GM23338 (cell line): ENCODE measurements around the gene PCDHB8. TPM values are rescaled to one million over a fixed set of nuclear protein-coding genes. Genes with fewer than 3 reads are reported as not detected.
"Not testable (repeated sequence)": the region's sequence is repeated elsewhere in the genome, so short reads cannot be mapped to it uniquely, and the experiment has no call there.

Experiments
- ATAC-seq: fragments of 200-7000 bp; cut with Tn5 transposase; 3 replicates; pipeline ENCODE4 v1.9.1; 2020
- DNase-seq: peaks from one replicate; pipeline ENCODE4 v3.0.0-alpha.2; 2015; ENCODE audit warnings: low spot score
- H2AFZ ChIP-seq: fragments of 200-600 bp; sonication (generic); 2 replicates; pipeline ENCODE4 v1.8.0; 2016; ENCODE audit warnings: antibody characterized with exemption, mild to moderate bottlenecking, moderate library complexity
- H3F3A ChIP-seq: fragments of 200-600 bp; sonication (generic); replicated peaks from 2 replicates; pipeline ENCODE4 v1.8.0; 2017; ENCODE audit warnings: antibody characterized with exemption, mixed run types, low read depth
- H3K27ac ChIP-seq: fragments of 200-600 bp; sonication (generic); 2 replicates; pipeline ENCODE4 v1.6.1; 2016; ENCODE audit warnings: low read depth
- H3K27me3 ChIP-seq: fragments of 200-600 bp; sonication (generic); 2 replicates; pipeline ENCODE4 v1.8.0; 2016; ENCODE audit warnings: mild to moderate bottlenecking, mixed run types, moderate library complexity; ENCODE audit not compliant: insufficient read depth
- H3K36me3 ChIP-seq: fragments of 200-600 bp; sonication (generic); 2 replicates; pipeline ENCODE4 v1.8.0; 2016; ENCODE audit warnings: mild to moderate bottlenecking; ENCODE audit not compliant: insufficient read depth
- H3K4me1 ChIP-seq: fragments of 200-600 bp; sonication (generic); 2 replicates; pipeline ENCODE4 v1.8.0; 2016; ENCODE audit warnings: mild to moderate bottlenecking, moderate library complexity; ENCODE audit not compliant: insufficient read depth
- H3K4me2 ChIP-seq: fragments of 200-600 bp; sonication (generic); 2 replicates; pipeline ENCODE4 v1.7.1; 2017; ENCODE audit warnings: mixed run types
- H3K4me3 ChIP-seq: fragments of 200-600 bp; sonication (generic); 2 replicates; pipeline ENCODE4 v1.6.1; 2016; ENCODE audit warnings: mixed run types
- H3K79me2 ChIP-seq: fragments of 200-600 bp; sonication (generic); replicated peaks from 2 replicates; pipeline ENCODE4 v1.8.0; 2017; ENCODE audit warnings: mild to moderate bottlenecking; ENCODE audit not compliant: insufficient read depth
- H3K9me2 ChIP-seq: fragments of 200-600 bp; sonication (generic); 2 replicates; pipeline ENCODE4 v1.8.0; 2017; ENCODE audit not compliant: insufficient read depth
- H4K20me1 ChIP-seq: fragments of 200-600 bp; sonication (generic); replicated peaks from 2 replicates; pipeline ENCODE4 v1.8.0; 2017; ENCODE audit warnings: mild to moderate bottlenecking; ENCODE audit not compliant: insufficient read depth
- H3K27ac Mint-ChIP-seq: 2 replicates; pipeline ENCODE4 v1.8.0; 2020; ENCODE audit warnings: inconsistent platforms, mild to moderate bottlenecking, moderate library complexity, mixed read lengths
- H3K27me3 Mint-ChIP-seq: 3 replicates; pipeline ENCODE4 v1.8.0; 2022; ENCODE audit warnings: low read depth, mild to moderate bottlenecking, moderate library complexity, mixed read lengths, inconsistent platforms; ENCODE audit not compliant: insufficient read depth, poor library complexity
- H3K36me3 Mint-ChIP-seq: 3 replicates; pipeline ENCODE4 v1.8.0; 2021; ENCODE audit warnings: low read depth, mild to moderate bottlenecking, inconsistent platforms, moderate library complexity, mixed read lengths
- H3K4me1 Mint-ChIP-seq: 3 replicates; pipeline ENCODE4 v1.8.0; 2020; ENCODE audit warnings: mild to moderate bottlenecking, inconsistent platforms, mixed read lengths
- H3K4me3 Mint-ChIP-seq: 3 replicates; pipeline ENCODE4 v1.8.0; 2021; ENCODE audit warnings: moderate library complexity, mild to moderate bottlenecking, inconsistent platforms, mixed read lengths
- H3K9me3 Mint-ChIP-seq: 3 replicates; pipeline ENCODE4 v1.8.0; 2020; ENCODE audit warnings: moderate library complexity, mild to moderate bottlenecking, inconsistent platforms, mixed read lengths
- CREB1 ChIP-seq: fragments of 250-450 bp; sonication (Bioruptor Pico); IDR thresholded peaks from 2 replicates; pipeline ENCODE4 v1.5.0; 2020; ENCODE audit warnings: low read depth, mild to moderate bottlenecking, moderate library complexity
- CTCF ChIP-seq, 2 experiments: fragments of 200-600 bp in 1 of 2; sonication (generic) in 1 of 2; conservative IDR thresholded peaks; 2 replicates each; pipeline versions ENCODE4 v1.5.1 to v1.6.1; 2016 to 2017; ENCODE audit warnings: antibody characterized with exemption in 2 of 2, low read depth in 2 of 2, mild to moderate bottlenecking in 2 of 2, moderate library complexity in 1 of 2
- ETS1 ChIP-seq: IDR thresholded peaks from 2 replicates; pipeline ENCODE4 v1.6.1; 2016; ENCODE audit warnings: antibody characterized with exemption
- EZH2 ChIP-seq: fragments of 200-600 bp; sonication (generic); IDR thresholded peaks from one replicate; pipeline ENCODE4 v1.8.0; 2017; ENCODE audit warnings: antibody characterized with exemption, mild to moderate bottlenecking, low read depth; ENCODE audit not compliant: unreplicated experiment
- EZH2phosphoT487 ChIP-seq: fragments of 200-600 bp; sonication (generic); IDR thresholded peaks from one replicate; pipeline ENCODE4 v1.8.1; 2018; ENCODE audit warnings: antibody characterized with exemption; ENCODE audit not compliant: unreplicated experiment
- JUNB ChIP-seq: IDR thresholded peaks from one replicate; pipeline ENCODE4 v1.6.1; 2016; ENCODE audit warnings: antibody characterized with exemption; ENCODE audit not compliant: unreplicated experiment
- REST ChIP-seq: IDR thresholded peaks from one replicate; pipeline ENCODE4 v1.6.1; 2018; ENCODE audit warnings: antibody characterized with exemption; ENCODE audit not compliant: unreplicated experiment
- STAT1 ChIP-seq: IDR thresholded peaks from one replicate; pipeline ENCODE4 v1.6.1; 2016; ENCODE audit warnings: antibody characterized with exemption; ENCODE audit not compliant: unreplicated experiment
- ZNF114 ChIP-seq: fragments of 250-450 bp; sonication (Bioruptor Pico); IDR thresholded peaks from 2 replicates; pipeline ENCODE4 v1.5.0; 2020; ENCODE audit warnings: mild to moderate bottlenecking, moderate library complexity
- ZNF331 ChIP-seq: fragments of 250-450 bp; sonication (Bioruptor Pico); IDR thresholded peaks from 2 replicates; pipeline ENCODE4 v1.5.0; 2020; ENCODE audit warnings: low read depth, mild to moderate bottlenecking, moderate library complexity
- ZNF462 ChIP-seq: fragments of 250-450 bp; sonication (Bioruptor Pico); IDR thresholded peaks from 2 replicates; pipeline ENCODE4 v1.5.0; 2020; ENCODE audit warnings: mild to moderate bottlenecking, moderate library complexity
- polyA plus RNA-seq: library from polyadenylated mRNA; unstranded; fragments of >200 nt; fragmentation: Nextera tagmentation; extraction: Ambion mirVana; gene quantifications from 2 replicates; pipeline ENCODE4 v1.2.1, GENCODE V29; 2016
- total RNA-seq: library from RNA; depleted of rRNA; stranded (reverse); fragments of >200 nt; shearing (Covaris generic); gene quantifications from 2 replicates; pipeline ENCODE4 v1.2.3, GENCODE V29; 2014

The PCDHB8 gene
- total and polyA plus RNA-seq, 2 experiments from 2014 or later: 0.84 to 2.7 TPM

GRCh38 chr5:141175933-141176332 is 1.7 kb upstream of the PCDHB8 start:
- H3K4me3 Mint-ChIP-seq: no peak overlapping the region
- ATAC-seq (no peak), DNase-seq (no peak)
- H3K27me3 Mint-ChIP-seq: peaks cover 2% of the 10 kb centered on the region
- peaks cover 19% of the 10 kb centered on the region for H3K9me3 Mint-ChIP-seq
- H3K4me3 ChIP-seq: no peak overlapping the region
- peaks cover 10% of the 10 kb centered on the region for H3K36me3 Mint-ChIP-seq
- no peaks in the 10 kb centered on the region for H3K79me2 ChIP-seq
- H3K27ac Mint-ChIP-seq: no peak overlapping the region
- H3K4me1 Mint-ChIP-seq: no peaks in the 10 kb centered on the region; the same call in 2 of the 3 replicates
- H4K20me1 ChIP-seq: no peaks in the 10 kb centered on the region
- no peaks in the 10 kb centered on the region for H3F3A ChIP-seq
- no peak for TF ChIP-seq ZNF462
- TF ChIP-seq CREB1 (CRISPR knock-in tag): no peak
- TF ChIP-seq STAT1: no peak
- TF ChIP-seq ETS1: no peak
- TF ChIP-seq CTCF (conservative IDR thresholded peaks at IDR 0.05; ENCODE audit: low read depth in 2 of 2): no peak
- no peak for TF ChIP-seq EZH2phosphoT487
- no peak for TF ChIP-seq ZNF331 (CRISPR knock-in tag)
- TF ChIP-seq ZNF114 (CRISPR knock-in tag): no peak
- no peak for TF ChIP-seq REST
- no peak for TF ChIP-seq EZH2
- no peak for TF ChIP-seq JUNB
- no peak overlapping the region for H3K4me2 ChIP-seq
- no peaks in the 10 kb centered on the region; the same call in 1 of the 2 replicates for H3K9me2 ChIP-seq
- H3K4me1 ChIP-seq: no peaks in the 10 kb centered on the region
- no peaks in the 10 kb centered on the region for H3K27me3 ChIP-seq
- H3K27ac ChIP-seq: no peak overlapping the region
- no peak overlapping the region for H2AFZ ChIP-seq
- H3K36me3 ChIP-seq: no peaks in the 10 kb centered on the region; the same call in 1 of the 2 replicates

- H3K79me2 ChIP-seq, H3K27ac ChIP-seq, H3K4me2 ChIP-seq, H3K4me3 ChIP-seq, H3K27me3 Mint-ChIP-seq, H3K4me1 Mint-ChIP-seq, H3K27me3 ChIP-seq, H3F3A ChIP-seq, H2AFZ ChIP-seq, DNase-seq, ATAC-seq, H4K20me1 ChIP-seq, H3K9me2 ChIP-seq, H3K4me1 ChIP-seq, H3K27ac Mint-ChIP-seq, H3K36me3 ChIP-seq, H3K4me3 Mint-ChIP-seq: not testable (repeated sequence)
- Mint-ChIP-seq H3K36me3 (peaks cover 20% of the 10 kb centered on the region), H3K9me3 (peaks cover 22% of the 10 kb centered on the region)
Observed at GRCh38 chr5:141179371-141179770, 1.8 kb downstream of the PCDHB8 start.
